WTC11 (cell line): Measurements from ENCODE around the gene TAF1B.

Source experiments
- CTCF ChIP-seq: fragments of 200-600 bp; IDR thresholded peaks from 2 replicates; pipeline ENCODE4 v1.8.0; 2022; ENCODE audit warnings: antibody characterized with exemption
- FOXP4 ChIP-seq: sonication (generic); formaldehyde crosslinking; IDR thresholded peaks from 2 replicates; pipeline ENCODE4 v1.8.0; 2022; ENCODE audit warnings: mild to moderate bottlenecking, missing genetic modification reagents
- IRF2 ChIP-seq: sonication (generic); formaldehyde crosslinking; IDR thresholded peaks from 2 replicates; pipeline ENCODE4 v1.8.0; 2022; ENCODE audit warnings: low read depth, missing genetic modification reagents, borderline replicate concordance
- JUN ChIP-seq: sonication (generic); formaldehyde crosslinking; IDR thresholded peaks from 2 replicates; pipeline ENCODE4 v1.8.0; 2023; ENCODE audit warnings: mild to moderate bottlenecking, missing genetic modification reagents
- MAX ChIP-seq: sonication (generic); formaldehyde crosslinking; IDR thresholded peaks from 2 replicates; pipeline ENCODE4 v1.8.0; 2022; ENCODE audit warnings: mild to moderate bottlenecking, missing genetic modification reagents
- ZNF121 ChIP-seq: sonication (generic); formaldehyde crosslinking; IDR thresholded peaks from 2 replicates; pipeline ENCODE4 v1.8.0; 2023; ENCODE audit warnings: missing genetic modification reagents
- ZNF425 ChIP-seq: fragments of 250-450 bp; sonication (Bioruptor Pico); conservative IDR thresholded peaks from 2 replicates; pipeline ENCODE4 v1.9.0; 2021; ENCODE audit warnings: mild to moderate bottlenecking
- TF ChIP-seq, protein P1 (sequence below): sonication (generic); formaldehyde crosslinking; IDR thresholded peaks from 2 replicates; pipeline ENCODE4 v1.8.1; 2023; ENCODE audit warnings: mild to moderate bottlenecking, missing genetic modification reagents, moderate library complexity
- TF ChIP-seq, protein P2 (sequence below): sonication (generic); formaldehyde crosslinking; conservative IDR thresholded peaks from 2 replicates; pipeline ENCODE4 v1.8.1; 2023; ENCODE audit warnings: mild to moderate bottlenecking, low read depth, missing genetic modification reagents, moderate library complexity

DNA sequence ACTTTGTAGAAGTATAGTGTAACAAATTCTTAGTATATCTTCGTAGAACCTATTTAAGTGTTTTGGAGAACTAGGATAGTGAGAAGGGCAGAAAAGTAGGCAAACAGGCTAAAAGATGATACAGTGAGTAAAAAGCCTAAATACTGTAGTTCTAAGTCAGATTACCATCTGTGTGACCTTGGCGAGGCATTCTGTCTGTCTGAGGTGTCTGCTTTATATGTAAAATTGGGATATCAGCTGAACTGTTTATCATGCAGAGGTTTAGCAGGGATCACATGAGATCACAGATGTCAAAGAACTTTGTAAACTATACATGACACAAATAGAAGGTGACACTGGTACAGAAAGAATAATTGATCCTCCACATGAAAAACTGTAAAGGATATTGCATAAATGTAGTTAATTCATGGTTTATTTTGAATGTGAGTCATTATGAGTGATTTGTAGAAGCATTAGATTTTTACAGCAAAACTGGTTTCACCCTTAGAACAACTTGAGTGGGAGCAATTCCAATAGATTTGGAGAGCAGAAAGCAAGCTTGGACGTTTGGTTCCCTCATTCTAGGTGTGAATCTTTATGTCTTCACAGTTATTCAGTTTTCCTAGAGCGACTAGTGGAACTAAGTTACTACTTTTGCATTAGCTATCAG is 41.9 kb downstream of the TAF1B start:
- TF ChIP-seq CTCF = no peak
- TF ChIP-seq, protein P1, sequence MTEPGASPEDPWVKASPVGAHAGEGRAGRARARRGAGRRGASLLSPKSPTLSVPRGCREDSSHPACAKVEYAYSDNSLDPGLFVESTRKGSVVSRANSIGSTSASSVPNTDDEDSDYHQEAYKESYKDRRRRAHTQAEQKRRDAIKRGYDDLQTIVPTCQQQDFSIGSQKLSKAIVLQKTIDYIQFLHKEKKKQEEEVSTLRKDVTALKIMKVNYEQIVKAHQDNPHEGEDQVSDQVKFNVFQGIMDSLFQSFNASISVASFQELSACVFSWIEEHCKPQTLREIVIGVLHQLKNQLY (CRISPR knock-in tag) = no peak
- no peak for TF ChIP-seq ZNF425 (CRISPR knock-in tag)
- TF ChIP-seq ZNF121 (CRISPR knock-in tag) = no peak
- no peak for TF ChIP-seq JUN (CRISPR knock-in tag)
- no peak for TF ChIP-seq FOXP4 (CRISPR knock-in tag)
- no peak for TF ChIP-seq IRF2 (CRISPR knock-in tag)
- TF ChIP-seq, protein P2, sequence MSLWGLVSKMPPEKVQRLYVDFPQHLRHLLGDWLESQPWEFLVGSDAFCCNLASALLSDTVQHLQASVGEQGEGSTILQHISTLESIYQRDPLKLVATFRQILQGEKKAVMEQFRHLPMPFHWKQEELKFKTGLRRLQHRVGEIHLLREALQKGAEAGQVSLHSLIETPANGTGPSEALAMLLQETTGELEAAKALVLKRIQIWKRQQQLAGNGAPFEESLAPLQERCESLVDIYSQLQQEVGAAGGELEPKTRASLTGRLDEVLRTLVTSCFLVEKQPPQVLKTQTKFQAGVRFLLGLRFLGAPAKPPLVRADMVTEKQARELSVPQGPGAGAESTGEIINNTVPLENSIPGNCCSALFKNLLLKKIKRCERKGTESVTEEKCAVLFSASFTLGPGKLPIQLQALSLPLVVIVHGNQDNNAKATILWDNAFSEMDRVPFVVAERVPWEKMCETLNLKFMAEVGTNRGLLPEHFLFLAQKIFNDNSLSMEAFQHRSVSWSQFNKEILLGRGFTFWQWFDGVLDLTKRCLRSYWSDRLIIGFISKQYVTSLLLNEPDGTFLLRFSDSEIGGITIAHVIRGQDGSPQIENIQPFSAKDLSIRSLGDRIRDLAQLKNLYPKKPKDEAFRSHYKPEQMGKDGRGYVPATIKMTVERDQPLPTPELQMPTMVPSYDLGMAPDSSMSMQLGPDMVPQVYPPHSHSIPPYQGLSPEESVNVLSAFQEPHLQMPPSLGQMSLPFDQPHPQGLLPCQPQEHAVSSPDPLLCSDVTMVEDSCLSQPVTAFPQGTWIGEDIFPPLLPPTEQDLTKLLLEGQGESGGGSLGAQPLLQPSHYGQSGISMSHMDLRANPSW (CRISPR knock-in tag) = no peak
- TF ChIP-seq MAX = no peak
